ENCODE results near the gene SUFU. TPM values are rescaled to one million over a fixed set of nuclear protein-coding genes. Genes with fewer than 3 reads are reported as not detected.

Gene SUFU
- total RNA-seq, 1 experiment from 2014 or later = 1.7 TPM

- no peak for DNase-seq (ENCODE audit: low spot score)
Measured at GRCh38 chr10:102617816-102618215, 114.0 kb downstream of the SUFU start.

- no peak for DNase-seq (ENCODE audit: low spot score)
Measured at GRCh38 chr10:102619281-102619981, 115.7 kb downstream of the SUFU start.

- no peak for DNase-seq (ENCODE audit: low spot score)
Measured at GRCh38 chr10:102620138-102620590, 116.4 kb downstream of the SUFU start.

GRCh38 chr10:102620591-102621442 is 117.0 kb downstream of the SUFU start:
- no peak for DNase-seq (ENCODE audit: low spot score)

- DNase-seq (ENCODE audit: low spot score) = no peak
Measured at GRCh38 chr10:102621443-102622325, 117.9 kb downstream of the SUFU start.

GRCh38 chr10:102624094-102624493 is 120.3 kb downstream of the SUFU start:
- no peak for DNase-seq (ENCODE audit: low spot score)

- DNase-seq (ENCODE audit: low spot score) = no peak
Measured at GRCh38 chr10:102624751-102625645, 121.2 kb downstream of the SUFU start.

- DNase-seq (ENCODE audit: low spot score) = no peak
Measured at GRCh38 chr10:102626026-102626685, 122.4 kb downstream of the SUFU start.

GRCh38 chr10:102627291-102627735 is 123.5 kb downstream of the SUFU start:
- no peak for DNase-seq (ENCODE audit: low spot score)

- DNase-seq (ENCODE audit: low spot score) = peak; percentile 54
Measured at GRCh38 chr10:102627736-102628293, 124.0 kb downstream of the SUFU start.

- peak; percentile 24 for DNase-seq (ENCODE audit: low spot score)
Measured at GRCh38 chr10:102628451-102628911, 124.7 kb downstream of the SUFU start.

GRCh38 chr10:102629661-102630614 is 126.2 kb downstream of the SUFU start:
- DNase-seq (ENCODE audit: low spot score) = peak; percentile 82

- DNase-seq (ENCODE audit: low spot score) = no peak
Measured at GRCh38 chr10:102630663-102631062, 126.9 kb downstream of the SUFU start.

- DNase-seq (ENCODE audit: low spot score) = no peak
Measured at GRCh38 chr10:102631525-102632393, 128.0 kb downstream of the SUFU start.

GRCh38 chr10:102632394-102633111 is 128.8 kb downstream of the SUFU start:
- no peak for DNase-seq (ENCODE audit: low spot score)

GRCh38 chr10:102633287-102633686 is 129.5 kb downstream of the SUFU start:
- DNase-seq (ENCODE audit: low spot score) = no peak

- no peak for DNase-seq (ENCODE audit: low spot score)
Measured at GRCh38 chr10:102633848-102634247, 130.1 kb downstream of the SUFU start.
